ENCODE measurements around the gene C1orf226.

Gene C1orf226

DNA sequence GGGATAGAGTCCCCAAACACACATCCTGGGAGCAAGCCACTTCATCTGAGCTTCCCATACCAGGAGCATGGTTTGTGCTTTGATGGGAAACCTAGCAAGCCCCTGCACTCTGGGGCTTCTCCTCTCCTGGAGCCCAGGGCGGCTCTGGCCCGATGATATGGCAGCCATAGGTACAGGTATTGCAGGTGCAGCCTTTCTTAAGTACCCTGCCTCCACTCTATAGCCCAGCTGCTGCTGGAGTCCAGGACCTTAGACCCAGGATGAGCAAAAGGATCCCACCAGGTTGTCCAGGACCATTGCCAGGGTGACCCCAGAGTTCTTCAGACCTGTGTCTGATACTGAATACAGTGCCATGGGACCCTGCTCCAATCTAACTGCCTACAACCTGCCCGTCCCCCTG, 4.2 kb downstream of the C1orf226 start:
- no peak for DNase-seq

- DNase-seq = no peak
Observed at GRCh38 chr1:162386292-162387225, 5.0 kb downstream of the C1orf226 start.

- no peak for DNase-seq
Observed at GRCh38 chr1:162387226-162388082, 5.9 kb downstream of the C1orf226 start.

DNA sequence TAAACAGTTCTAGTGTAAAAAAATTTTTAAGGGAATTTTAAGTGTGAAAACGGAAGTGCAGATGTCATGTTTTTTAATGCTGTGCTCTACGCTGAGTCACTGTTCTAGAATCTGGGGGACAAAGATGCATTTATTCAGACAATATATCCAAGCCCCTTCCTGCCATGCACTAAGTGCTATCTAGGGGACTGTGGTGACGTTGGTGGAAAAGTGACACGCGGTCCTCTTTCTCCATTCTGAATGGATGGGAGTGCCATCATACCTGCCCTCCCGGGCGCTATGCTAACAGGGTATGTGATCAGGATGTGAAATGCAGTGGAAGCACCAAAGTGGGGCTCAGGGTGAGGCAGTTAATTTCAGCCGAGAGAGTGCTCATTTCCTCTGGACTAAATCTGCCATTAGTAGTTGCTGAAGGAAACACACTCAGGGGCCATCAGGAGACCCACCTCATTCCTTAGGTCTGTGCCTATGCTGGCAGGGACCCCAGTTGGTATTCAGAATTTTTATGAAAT, 6.6 kb downstream of the C1orf226 start:
- DNase-seq = no peak

DNA sequence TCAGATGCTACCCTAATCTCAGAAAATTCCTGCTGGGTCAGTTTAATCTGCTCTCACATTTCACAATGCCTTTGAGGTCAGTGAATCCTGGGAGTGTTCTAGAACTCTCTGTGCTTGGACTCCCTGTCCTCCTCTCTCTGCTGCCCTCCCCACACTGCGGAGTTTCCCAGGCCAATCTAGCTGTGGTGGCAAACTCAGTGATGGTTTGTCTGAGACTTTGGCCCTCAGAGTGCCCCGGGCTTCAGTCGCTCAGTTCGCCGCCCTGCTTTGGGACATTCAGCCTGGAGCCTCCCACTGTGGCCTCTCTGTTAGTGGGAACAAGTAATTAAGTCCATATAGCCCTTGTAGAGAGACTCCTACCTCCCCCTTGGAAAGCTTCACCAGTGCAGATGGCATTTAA, 7.1 kb downstream of the C1orf226 start:
- DNase-seq = no peak

GRCh38 chr1:162389021-162389818, 7.7 kb downstream of the C1orf226 start:
- DNase-seq = no peak

DNA sequence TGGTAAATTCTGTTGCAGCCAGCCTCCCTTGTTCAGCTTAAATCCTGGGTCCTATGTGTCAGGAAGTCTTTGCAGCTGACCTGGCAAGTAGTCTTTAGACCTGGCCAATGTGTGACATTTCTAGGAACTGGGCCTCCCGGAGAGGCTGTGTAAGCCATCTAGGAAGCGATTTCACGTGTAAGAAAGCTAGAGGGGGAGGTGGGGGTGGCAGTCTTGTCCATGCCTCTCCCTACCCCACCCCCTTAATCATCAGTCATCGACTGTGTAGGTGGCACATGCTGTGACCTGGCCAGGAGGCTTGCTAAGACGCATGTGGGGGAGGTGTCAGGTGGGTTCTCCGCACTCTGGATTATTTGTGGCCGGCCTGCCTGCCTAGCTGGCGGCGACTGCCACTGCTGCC, 8.4 kb downstream of the C1orf226 start:
- no peak for DNase-seq

- DNase-seq = no peak
Observed at GRCh38 chr1:162390396-162391185, 9.1 kb downstream of the C1orf226 start.

GRCh38 chr1:162391790-162392563, 10.4 kb downstream of the C1orf226 start:
- no peak for DNase-seq

DNA sequence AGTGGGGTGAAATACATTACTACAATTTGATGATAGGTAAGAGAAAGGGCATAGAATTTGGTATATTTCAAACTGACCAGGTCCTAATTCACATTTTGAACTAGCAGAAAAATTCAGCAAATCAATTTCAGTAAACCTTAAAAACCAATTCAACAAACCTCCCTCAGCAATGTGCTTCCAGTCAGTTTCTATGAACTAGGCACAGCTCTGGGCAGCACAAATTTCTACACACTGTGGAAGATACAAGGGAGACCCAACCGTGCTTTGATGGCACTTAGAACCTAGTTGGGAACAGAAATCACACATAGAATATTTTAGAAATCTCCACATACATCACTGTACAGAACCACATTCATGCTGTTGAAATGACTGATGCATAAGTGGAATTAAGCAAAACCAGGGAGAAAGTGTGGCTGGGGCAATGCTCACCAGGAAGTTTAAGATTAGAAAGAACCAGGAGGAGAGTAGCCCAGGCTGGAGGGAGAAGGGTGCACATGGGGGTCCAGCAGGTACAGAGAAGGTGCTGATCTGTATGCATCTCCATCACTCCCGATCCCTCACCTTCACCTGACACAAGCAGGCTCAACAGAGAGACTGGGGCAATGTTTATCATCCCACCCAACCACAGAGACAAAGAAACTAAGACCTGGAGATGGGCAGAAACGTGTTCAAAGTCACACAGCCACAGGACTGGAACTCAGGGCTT, 14.8 kb downstream of the C1orf226 start:
- DNase-seq = no peak

DNA sequence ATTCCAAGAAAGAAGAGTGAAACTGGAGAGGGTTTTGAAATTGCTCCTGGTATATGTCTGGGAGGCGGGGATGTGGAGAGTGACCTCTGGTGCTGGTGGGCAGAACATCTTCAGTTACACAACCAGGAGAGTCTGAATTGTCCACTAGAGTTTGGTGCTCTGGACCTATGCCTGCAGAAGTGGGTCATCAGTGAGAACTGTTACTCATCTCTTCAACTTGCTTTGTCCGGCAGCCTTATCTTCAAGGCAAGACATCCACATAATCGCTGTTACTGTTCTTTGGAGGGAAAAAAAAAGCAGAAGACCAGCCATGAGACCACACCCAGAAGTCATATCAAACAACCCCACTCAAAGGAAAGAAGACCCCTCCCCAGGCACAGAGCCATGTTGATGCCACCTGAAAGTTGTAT, 15.5 kb downstream of the C1orf226 start:
- DNase-seq = no peak

- DNase-seq = no peak
Observed at GRCh38 chr1:162397943-162398560, 16.5 kb downstream of the C1orf226 start.

DNA sequence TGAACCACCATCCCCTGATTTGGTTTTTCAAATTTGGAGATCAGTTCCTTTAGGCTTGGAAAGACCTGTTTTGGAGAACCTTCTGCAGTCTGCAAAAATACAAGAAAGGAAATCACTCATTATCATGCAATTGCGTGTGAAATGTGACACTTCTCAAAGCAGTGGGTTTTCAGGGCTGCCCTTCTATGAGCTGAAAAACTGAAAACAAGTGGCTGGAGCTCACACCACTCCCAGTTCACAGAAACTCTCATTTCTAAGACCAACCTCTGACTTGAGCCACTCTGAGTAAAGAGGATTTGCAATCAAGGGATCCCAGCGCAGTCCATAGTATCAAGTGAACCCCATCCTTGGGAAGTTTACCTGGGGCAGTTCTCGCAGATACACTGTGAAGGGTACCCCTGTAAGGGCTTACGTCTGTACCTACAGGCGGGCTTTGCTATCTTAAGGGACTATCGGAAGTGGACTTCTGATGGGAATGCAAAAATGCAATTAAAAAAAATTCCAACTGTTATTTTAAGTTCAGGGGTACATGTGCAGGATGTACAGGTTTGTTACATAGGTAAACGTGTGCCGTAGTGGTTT, 17.6 kb downstream of the C1orf226 start:
- DNase-seq = no peak

DNA sequence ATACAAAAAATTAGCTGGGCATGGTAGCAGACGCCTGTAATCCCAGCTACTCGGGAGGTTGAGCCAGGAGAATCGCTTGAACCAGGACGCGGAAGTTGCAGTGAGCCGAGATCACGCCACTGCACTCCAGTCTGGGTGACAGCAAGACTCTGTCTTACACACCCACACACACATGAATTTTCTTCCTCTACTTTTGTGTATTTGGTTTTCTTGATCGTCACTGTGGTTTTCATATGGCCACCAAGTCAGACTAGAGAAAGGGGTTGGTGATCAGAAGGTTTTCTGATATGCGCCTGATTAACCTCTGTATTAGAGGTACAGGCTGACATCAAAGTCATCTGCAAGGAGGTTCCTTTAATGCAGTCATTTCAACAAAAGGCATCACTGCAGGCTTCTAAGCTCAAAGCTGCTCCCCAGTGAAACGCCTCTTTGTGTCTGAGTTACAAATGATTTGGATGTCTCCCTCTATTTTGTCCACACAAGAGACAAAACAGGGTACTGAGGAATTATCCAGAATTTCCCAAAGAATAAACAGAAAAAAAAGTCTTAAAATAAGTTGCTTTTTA, 19.3 kb downstream of the C1orf226 start:
- DNase-seq = no peak

DNA sequence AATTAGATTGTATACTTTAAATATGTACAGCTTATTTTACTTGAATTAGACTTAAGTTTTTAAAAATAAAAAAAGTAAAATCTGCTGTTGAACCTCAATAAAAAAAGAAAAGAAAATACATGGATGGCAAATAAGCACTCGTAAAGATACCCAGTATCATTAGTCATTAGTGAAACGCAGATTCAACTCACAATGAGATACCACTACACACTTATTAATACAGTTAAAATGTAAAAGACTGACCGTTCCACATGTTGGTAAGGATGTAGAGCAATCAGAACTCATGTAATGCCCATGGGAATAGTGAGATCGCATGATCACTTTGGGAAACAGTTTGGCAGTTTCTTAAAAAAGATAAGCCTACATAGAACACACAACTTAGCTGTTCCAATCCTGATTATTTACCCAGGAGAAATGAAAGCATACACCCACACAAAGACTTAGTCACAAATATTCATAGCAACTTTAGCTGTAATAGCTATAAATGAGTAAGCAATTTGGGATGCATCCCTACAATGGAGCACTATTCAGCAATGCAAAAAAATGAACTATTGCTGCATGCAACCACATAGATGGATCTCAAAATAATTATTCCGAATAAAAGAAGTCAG, 23.1 kb downstream of the C1orf226 start:
- no peak for DNase-seq

DNA sequence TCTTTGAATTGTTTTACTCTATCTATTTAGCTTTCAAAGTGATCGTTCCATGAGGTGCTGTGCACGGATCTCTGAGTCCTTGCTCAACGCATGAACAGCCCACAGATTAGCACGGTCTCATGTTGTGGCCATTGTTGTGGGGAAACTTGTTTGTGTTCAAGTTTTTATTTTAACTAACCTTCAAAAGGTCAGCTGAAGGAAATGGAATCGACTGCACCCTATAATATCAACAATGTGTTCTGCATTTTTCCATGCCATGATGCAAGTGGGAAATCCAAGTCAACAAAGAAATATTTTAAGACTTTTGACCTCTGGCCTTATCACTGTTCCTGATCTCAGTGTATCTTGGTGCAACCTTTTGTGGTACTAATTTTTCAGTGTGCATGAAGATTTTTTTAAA, 24.3 kb downstream of the C1orf226 start:
- DNase-seq = no peak

DNA sequence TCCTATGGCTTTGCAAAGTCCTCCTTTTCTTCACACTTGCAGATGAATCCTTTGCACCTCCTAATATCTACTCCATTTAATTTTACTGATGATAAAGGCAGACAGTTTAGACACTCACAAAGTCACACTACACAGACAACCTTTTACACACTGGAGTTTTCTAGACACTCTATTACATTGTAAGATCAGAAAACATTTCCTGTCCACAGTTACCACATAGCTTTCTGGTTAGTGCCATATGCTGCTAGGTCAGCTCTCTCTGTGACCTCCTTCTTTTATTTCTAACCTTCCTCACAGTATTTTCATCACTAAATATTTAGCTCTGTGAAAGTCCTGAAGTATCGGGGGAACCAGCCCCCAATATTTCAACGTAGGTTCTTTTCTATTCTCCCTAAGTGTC, 25.3 kb downstream of the C1orf226 start:
- DNase-seq = no peak

GRCh38 chr1:162407539-162407938, 26.0 kb downstream of the C1orf226 start:
- DNase-seq = no peak

GRCh38 chr1:162412002-162412401, 30.5 kb downstream of the C1orf226 start, which contains the start of gene SH2D1B:
Gene SH2D1B, minus strand, starts transcription at chr1:162412136. Its CDS starts 120 bp downstream, at chr1:162412016.
- DNase-seq = no peak
